Right lobe of liver (tissue), 6 donors: ENCODE results near the gene PCDHB3. TPM values are rescaled to one million over a fixed set of nuclear protein-coding genes. Genes with fewer than 3 reads are reported as not detected.
A peak's percentile ranks its signal among the peaks of the same experiment; 100 is the strongest.
"Not testable (repeated sequence)": the region's sequence is repeated elsewhere in the genome, so short reads cannot be mapped to it uniquely, and the experiment has no call there.

Experiments
- ATAC-seq, 4 donors: fragments of 200-7000 bp; cut with Tn5 transposase; one replicate each; pipeline ENCODE4 v1.9.1; 2020; ENCODE audit warnings: mild to moderate bottlenecking in 4 of 4, moderate library complexity in 4 of 4
- DNase-seq, 3 donors: peaks; one replicate each; pipeline ENCODE4 v3.0.0-alpha.2; 2020
- H3K27ac ChIP-seq, 3 donors: fragments of 200-600 bp; one replicate each; pipeline ENCODE4 v1.8.0; 2022
- H3K27me3 ChIP-seq, 2 donors: fragments of 200-600 bp; one replicate each; pipeline ENCODE4 v1.8.0; 2022
- H3K36me3 ChIP-seq, 4 donors: fragments of 200-600 bp; sonication (generic) in 1 of 4; one replicate each; pipeline versions ENCODE4 v1.5.1 to v1.8.0; 2017 to 2022; ENCODE audit warnings: control low read depth in 1 of 4
- H3K4me1 ChIP-seq, 4 donors: fragments of 200-600 bp; sonication (generic) in 1 of 4; one replicate each; pipeline versions ENCODE4 v1.5.1 to v1.8.0; 2017 to 2022; ENCODE audit warnings: control low read depth in 1 of 4
- H3K4me3 ChIP-seq, 3 donors: fragments of 200-600 bp; one replicate each; pipeline ENCODE4 v1.8.0; 2022
- H3K9me3 ChIP-seq, 4 donors: fragments of 200-600 bp; sonication (generic) in 1 of 4; one replicate each; pipeline versions ENCODE4 v1.5.1 to v1.8.0; 2017 to 2022; ENCODE audit warnings: control low read depth in 1 of 4
- CTCF ChIP-seq, 4 donors: fragments of 200-600 bp in 3 of 4; fragments of 450-650 bp in 1 of 4; IDR thresholded peaks; one replicate each; pipeline versions ENCODE4 v1.5.1 to v1.8.0; 2016 to 2022; ENCODE audit warnings: antibody characterized with exemption in 4 of 4, mild to moderate bottlenecking in 2 of 4
- POLR2A ChIP-seq: fragments of 450-650 bp; IDR thresholded peaks from one replicate; pipeline ENCODE4 v1.6.1; 2017; ENCODE audit warnings: antibody characterized with exemption, mild to moderate bottlenecking
- WGBS: methylation state at CpG from one replicate; pipeline ENCODE4 v1.1.6; 2018; ENCODE audit warnings: low coverage, low lambda C conversion rate; ENCODE audit not compliant: insufficient coverage; ENCODE audit errors: missing lambda C conversion rate; 5-methylcytosine and 5-hydroxymethylcytosine counted together
- intact Hi-C, 2 donors: fragments of 100-400 bp; cut with DNase I; formaldehyde crosslinking; loops; one replicate each; pipeline versions ENCODE4 v1.11.2 to v1.14.1; 2022
- total RNA-seq, 6 experiments: library from RNA; depleted of rRNA in 2 of 6; stranded (reverse); fragments of >200 nt in 2 of 6; fragmentation: NEBNext Ultra II Directional in 3 of 6; extraction: Animal tissue kit (Norgen Biotek cat#: 25700) in 3 of 6; gene quantifications; one replicate each; pipeline versions ENCODE4 v1.1.0 to v1.2.4, GENCODE V29; 2016 to 2023
- donor health status: DM: no; HTN: yes; CAD: no.
- donor health status: DM: no; HTN: no; CAD: no.
- donor health status: DM: no; HTN: no; CAD: no.
- donor health status: DM: no; HTN: yes; CAD: no.
- donor health status: DM: no; HTN: yes; CAD: no.

Gene PCDHB3
- total RNA-seq, 6 experiments from 2014 or later, result 0.07 to 0.31 (median 0.30) TPM; not detected in 3

- intact Hi-C loops, result no loop called here
- ATAC-seq (no peak), DNase-seq (no peak)
- Histone ChIP-seq H3K4me1 (no peaks in the 10 kb centered on the region), H3K27ac (no peak within 1 kb of the TSS), H3K27me3 (peaks cover 0 to 5% of the 10 kb centered on the region in 2 donors), H3K36me3 (no peaks in the 10 kb centered on the region), H3K4me3 (no peak within 1 kb of the TSS), H3K9me3 (no peaks in the 10 kb centered on the region)
- WGBS, result 11% methylated on average over 18 of the region's 18 CpGs
- TF ChIP-seq POLR2A (no peak), CTCF (IDR thresholded peaks at IDR 0.05) (peak in 1 of 4 donors; percentile 14)
These were observed 49.5 kb downstream of the PCDHB3 start, which contains the start of gene PCDHB6 for GRCh38 chr5:141149812-141150211. Gene PCDHB6, plus strand, starts transcription at chr5:141150057. Its CDS starts 201 bp downstream, at chr5:141150258.

- ATAC-seq, result no peak
- H3K4me3 ChIP-seq, result no peak overlapping the region
- 41% methylated on average over 21 of the region's 33 CpGs for WGBS
These were observed 50.1 kb downstream of the PCDHB3 start for GRCh38 chr5:141150224-141150992.

GRCh38 chr5:141150993-141151325 lies 50.7 kb downstream of the PCDHB3 start:
- ATAC-seq, result no peak
- H3K4me3 ChIP-seq, result no peak overlapping the region
- no peaks in the 10 kb centered on the region for H3K4me1 ChIP-seq
- intact Hi-C loops, result no loop called here
- DNase-seq, result no peak
- H3K9me3 ChIP-seq, result no peaks in the 10 kb centered on the region
- WGBS, result 15% methylated on average over 13 of the region's 13 CpGs
- H3K27ac ChIP-seq, result no peak overlapping the region
- H3K27me3 ChIP-seq, result no peaks in the 10 kb centered on the region
- TF ChIP-seq POLR2A, result no peak
- TF ChIP-seq CTCF (IDR thresholded peaks at IDR 0.05), result no peak
- H3K36me3 ChIP-seq, result no peaks in the 10 kb centered on the region

More at GRCh38 chr5:141150224-141150992, 50.1 kb downstream of the PCDHB3 start:
- H3K36me3 ChIP-seq, result no peaks in the 10 kb centered on the region
- intact Hi-C loops, result no loop called here
- DNase-seq, result no peak
- no peak overlapping the region for H3K27ac ChIP-seq
- peaks cover 0 to 2% of the 10 kb centered on the region in 2 donors for H3K27me3 ChIP-seq
- H3K9me3 ChIP-seq, result no peaks in the 10 kb centered on the region
- TF ChIP-seq POLR2A, result no peak
- H3K4me1 ChIP-seq, result no peaks in the 10 kb centered on the region

- ATAC-seq, intact Hi-C loops, H3K27me3 ChIP-seq, DNase-seq, H3K36me3 ChIP-seq, H3K27ac ChIP-seq, H3K9me3 ChIP-seq, H3K4me3 ChIP-seq, H3K4me1 ChIP-seq: not testable (repeated sequence)
- WGBS, result 24% methylated on average over 12 of the region's 41 CpGs
These were observed 51.4 kb downstream of the PCDHB3 start for GRCh38 chr5:141151632-141152031.

- H3K4me3 ChIP-seq, H3K9me3 ChIP-seq, H3K36me3 ChIP-seq, H3K27me3 ChIP-seq, H3K4me1 ChIP-seq, H3K27ac ChIP-seq, DNase-seq, intact Hi-C loops, ATAC-seq: not testable (repeated sequence)
- WGBS, result 20% methylated on average over 14 of the region's 36 CpGs
These were observed 51.8 kb downstream of the PCDHB3 start for GRCh38 chr5:141152096-141152495.

Other genes with a start within 250 kb of the PCDHB3 start
- gene PCDHA10, start 244.6 kb upstream of the PCDHB3 start, total RNA-seq, result under 1 TPM in 3 of 6 experiments, not detected in 3; 0.05 to 0.07 (median 0.06) TPM
- under 1 TPM in 3 of 6 experiments, not detected in 3; 0.04 to 0.51 (median 0.07) TPM for gene PCDHA11, start 231.5 kb upstream of the PCDHB3 start, total RNA-seq
- gene PCDHA12, start 225.2 kb upstream of the PCDHB3 start, total RNA-seq, result under 1 TPM in 4 of 6 experiments, not detected in 2; 0.18 to 0.51 (median 0.32) TPM
- 1 to 10 TPM in 3 of 6 experiments, under 1 TPM in 2, not detected in 1; 0.35 to 1.8 (median 1.2) TPM for gene PCDHA13, start 218.3 kb upstream of the PCDHB3 start, total RNA-seq
- under 1 TPM; 0.18 to 0.86 (median 0.35) TPM for gene PCDHAC1, start 174.2 kb upstream of the PCDHB3 start, total RNA-seq
- 1 to 10 TPM in 3 of 6 experiments, under 1 TPM in 3; 0.68 to 2.2 (median 1.3) TPM for gene PCDHAC2, start 134.0 kb upstream of the PCDHB3 start, total RNA-seq
- not detected for gene PCDHB1, start 49.1 kb upstream of the PCDHB3 start, total RNA-seq
- gene PCDHB2, start 5.9 kb upstream of the PCDHB3 start, total RNA-seq, result under 1 TPM in 3 of 6 experiments, not detected in 3; 0.11 to 0.19 (median 0.14) TPM
- under 1 TPM; 0.10 to 0.35 (median 0.20) TPM for gene PCDHB4, start 21.3 kb downstream of the PCDHB3 start, total RNA-seq
- gene PCDHB5, start 34.7 kb downstream of the PCDHB3 start, total RNA-seq, result 1 to 10 TPM in 1 of 6 experiments, under 1 TPM in 5; 0.18 to 1.2 (median 0.45) TPM
- under 1 TPM in 4 of 6 experiments, not detected in 2; 0.06 to 0.16 (median 0.12) TPM for gene PCDHB6, start 49.6 kb downstream of the PCDHB3 start, total RNA-seq
- gene PCDHB7, start 72.2 kb downstream of the PCDHB3 start, total RNA-seq, result under 1 TPM; 0.07 to 0.31 (median 0.13) TPM
- under 1 TPM in 4 of 6 experiments, not detected in 2; 0.12 to 0.49 (median 0.19) TPM for gene PCDHB8, start 77.3 kb downstream of the PCDHB3 start, total RNA-seq
- gene PCDHB16, start 81.9 kb downstream of the PCDHB3 start, total RNA-seq, result under 1 TPM; 0.17 to 0.51 (median 0.34) TPM
- under 1 TPM in 5 of 6 experiments, not detected in 1; 0.07 to 0.51 (median 0.21) TPM for gene PCDHB9, start 86.7 kb downstream of the PCDHB3 start, total RNA-seq
- under 1 TPM in 5 of 6 experiments, not detected in 1; 0.09 to 0.23 (median 0.12) TPM for gene PCDHB10, start 91.9 kb downstream of the PCDHB3 start, total RNA-seq
- gene PCDHB11, start 99.2 kb downstream of the PCDHB3 start, total RNA-seq, result under 1 TPM in 5 of 6 experiments, not detected in 1; 0.06 to 0.44 (median 0.19) TPM
- 1 to 10 TPM in 1 of 6 experiments, under 1 TPM in 4, not detected in 1; 0.27 to 1.1 (median 0.33) TPM for gene PCDHB12, start 108.2 kb downstream of the PCDHB3 start, total RNA-seq
- gene PCDHB13, start 113.4 kb downstream of the PCDHB3 start, total RNA-seq, result under 1 TPM; 0.25 to 1.00 (median 0.49) TPM
- gene PCDHB14, start 122.9 kb downstream of the PCDHB3 start, total RNA-seq, result 1 to 10 TPM in 1 of 6 experiments, under 1 TPM in 5; 0.44 to 1.0 (median 0.86) TPM
- under 1 TPM; 0.37 to 0.83 (median 0.63) TPM for gene PCDHB15, start 144.9 kb downstream of the PCDHB3 start, total RNA-seq
- gene SLC25A2, start 203.6 kb downstream of the PCDHB3 start, total RNA-seq, result under 1 TPM in 1 of 6 experiments, not detected in 5; 0.31 TPM
- 10 to 100 TPM; 17.7 to 37.9 (median 22.3) TPM for gene TAF7, start 220.3 kb downstream of the PCDHB3 start, total RNA-seq
- gene PCDHGA1, start 230.0 kb downstream of the PCDHB3 start, total RNA-seq, result under 1 TPM in 5 of 6 experiments, not detected in 1; 0.04 to 0.18 (median 0.12) TPM
- gene PCDHGA2, start 238.3 kb downstream of the PCDHB3 start, total RNA-seq, result under 1 TPM; 0.49 to 0.88 (median 0.57) TPM
- 1 to 10 TPM in 2 of 6 experiments, under 1 TPM in 4; 0.51 to 1.8 (median 0.76) TPM for gene PCDHGA3, start 243.4 kb downstream of the PCDHB3 start, total RNA-seq
- gene PCDHGB1, start 249.6 kb downstream of the PCDHB3 start, total RNA-seq, result 1 to 10 TPM in 1 of 6 experiments, under 1 TPM in 5; 0.37 to 1.2 (median 0.52) TPM